Vagina (tissue), 2 donors: ENCODE data around the gene UGT1A3.

ENCODE experiments used
- POLR2A ChIP-seq, 2 donors: fragments of 450-650 bp; IDR thresholded peaks; one replicate each; pipeline ENCODE4 v1.6.1; 2017; ENCODE audit warnings: antibody characterized with exemption in 2 of 2, mild to moderate bottlenecking in 2 of 2, moderate library complexity in 2 of 2
- TF ChIP-seq, protein P1 (sequence below), 3 experiments: fragments of 450-650 bp in 2 of 3; fragments of 200-600 bp in 1 of 3; sonication (generic) in 1 of 3; IDR thresholded peaks; one replicate each; pipeline ENCODE4 v1.5.1; 2017 to 2019; ENCODE audit warnings: antibody characterized with exemption in 3 of 3, mild to moderate bottlenecking in 2 of 3, moderate library complexity in 2 of 3

DNA sequence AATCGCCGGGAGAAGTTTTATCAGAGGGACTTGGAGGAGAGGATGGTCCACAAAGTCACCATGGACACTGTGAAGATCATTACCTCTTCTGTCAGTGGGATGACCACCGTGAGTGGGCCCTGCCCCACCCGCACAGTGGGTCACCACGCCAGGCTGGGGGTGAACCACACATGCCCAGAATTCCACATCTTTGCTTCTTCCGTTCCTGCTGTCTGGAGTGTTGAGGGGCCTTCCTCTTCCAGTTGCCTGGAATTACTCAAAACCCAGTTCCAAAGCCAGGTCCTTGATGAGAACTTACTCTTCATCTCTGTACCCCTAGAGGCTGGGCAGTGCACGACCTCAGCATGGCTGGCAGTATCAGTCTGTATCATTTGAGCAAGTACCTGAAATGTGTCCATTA is 71.4 kb downstream of the UGT1A3 start:
- TF ChIP-seq, protein P1, sequence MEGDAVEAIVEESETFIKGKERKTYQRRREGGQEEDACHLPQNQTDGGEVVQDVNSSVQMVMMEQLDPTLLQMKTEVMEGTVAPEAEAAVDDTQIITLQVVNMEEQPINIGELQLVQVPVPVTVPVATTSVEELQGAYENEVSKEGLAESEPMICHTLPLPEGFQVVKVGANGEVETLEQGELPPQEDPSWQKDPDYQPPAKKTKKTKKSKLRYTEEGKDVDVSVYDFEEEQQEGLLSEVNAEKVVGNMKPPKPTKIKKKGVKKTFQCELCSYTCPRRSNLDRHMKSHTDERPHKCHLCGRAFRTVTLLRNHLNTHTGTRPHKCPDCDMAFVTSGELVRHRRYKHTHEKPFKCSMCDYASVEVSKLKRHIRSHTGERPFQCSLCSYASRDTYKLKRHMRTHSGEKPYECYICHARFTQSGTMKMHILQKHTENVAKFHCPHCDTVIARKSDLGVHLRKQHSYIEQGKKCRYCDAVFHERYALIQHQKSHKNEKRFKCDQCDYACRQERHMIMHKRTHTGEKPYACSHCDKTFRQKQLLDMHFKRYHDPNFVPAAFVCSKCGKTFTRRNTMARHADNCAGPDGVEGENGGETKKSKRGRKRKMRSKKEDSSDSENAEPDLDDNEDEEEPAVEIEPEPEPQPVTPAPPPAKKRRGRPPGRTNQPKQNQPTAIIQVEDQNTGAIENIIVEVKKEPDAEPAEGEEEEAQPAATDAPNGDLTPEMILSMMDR (IDR thresholded peaks at IDR 0.05): no peak
- TF ChIP-seq POLR2A (IDR thresholded peaks at IDR 0.05): no peak
